Hepatic stellate cell (primary cell): ENCODE results near the gene STUM.
A peak's percentile ranks its signal among the peaks of the same experiment; 100 is the strongest.

Experiments used
- DNase-seq: peaks from one replicate; pipeline ENCODE4 v3.0.0; 2011; ENCODE audit warnings: low spot score

STUM gene

DNA sequence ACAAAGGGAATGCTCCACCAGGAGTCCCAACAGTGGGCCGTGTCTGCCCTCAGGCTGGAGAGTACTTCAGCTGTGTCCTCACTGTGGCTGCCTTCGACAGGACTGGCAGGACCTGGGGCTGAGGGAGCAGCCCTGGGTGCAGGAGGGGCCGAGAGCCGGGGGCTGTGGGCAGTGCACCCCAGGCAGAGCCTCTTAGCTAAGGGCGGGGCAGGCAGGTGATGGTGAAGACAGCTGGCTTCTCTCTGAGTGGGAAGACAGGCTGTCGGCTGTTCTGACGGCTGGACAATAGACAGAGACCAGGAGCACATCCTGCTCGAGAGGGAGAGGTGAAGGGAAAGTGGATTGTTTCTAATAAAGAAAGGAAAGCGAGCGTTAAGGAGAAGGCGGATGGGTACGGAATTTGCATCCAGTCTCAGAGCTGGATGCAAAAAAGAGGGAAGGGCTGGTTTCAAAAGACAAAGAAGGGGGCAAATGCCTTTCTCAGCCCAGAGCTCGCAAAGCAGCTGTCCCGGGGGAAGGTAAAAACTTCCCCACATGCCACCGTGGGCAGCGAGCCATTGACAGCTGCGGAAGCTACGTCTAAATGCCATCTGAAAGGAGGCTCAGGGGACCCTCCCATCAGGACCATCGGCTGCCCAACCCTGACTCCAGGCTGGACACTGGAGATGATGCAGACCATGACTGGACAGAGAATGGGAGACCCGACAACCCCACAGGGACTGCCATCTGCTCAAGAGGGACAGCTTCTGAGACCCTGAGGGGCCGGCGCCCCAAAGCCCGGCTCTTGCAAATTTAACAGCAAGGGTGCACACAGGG, 92.0 kb downstream of the STUM start:
- no peak for DNase-seq

GRCh38 chr1:226641671-226642231, 93.2 kb downstream of the STUM start:
- no peak for DNase-seq

DNA sequence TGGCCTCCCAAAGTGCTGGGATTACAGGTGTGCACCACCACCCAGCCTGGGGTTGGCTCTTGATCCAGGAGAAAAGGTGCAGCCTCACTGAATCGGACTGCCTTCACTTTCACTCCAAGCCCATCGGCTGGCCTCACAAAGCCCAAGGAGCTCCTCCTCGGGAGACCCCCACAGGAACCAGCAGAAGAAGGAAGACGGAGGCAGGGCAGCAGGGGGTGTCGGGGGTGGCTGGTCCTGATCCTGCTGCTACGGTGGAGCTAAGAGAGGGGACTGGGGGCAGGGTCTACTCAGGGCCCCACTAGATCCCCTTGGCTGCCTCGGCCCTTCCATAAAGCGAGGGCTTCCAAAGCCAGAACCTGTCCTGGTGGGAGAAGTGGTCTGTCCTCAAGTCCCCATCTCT, 93.9 kb downstream of the STUM start:
- no peak for DNase-seq

- peak; percentile 85 for DNase-seq
These were observed 94.6 kb downstream of the STUM start for GRCh38 chr1:226643177-226643576.

DNA sequence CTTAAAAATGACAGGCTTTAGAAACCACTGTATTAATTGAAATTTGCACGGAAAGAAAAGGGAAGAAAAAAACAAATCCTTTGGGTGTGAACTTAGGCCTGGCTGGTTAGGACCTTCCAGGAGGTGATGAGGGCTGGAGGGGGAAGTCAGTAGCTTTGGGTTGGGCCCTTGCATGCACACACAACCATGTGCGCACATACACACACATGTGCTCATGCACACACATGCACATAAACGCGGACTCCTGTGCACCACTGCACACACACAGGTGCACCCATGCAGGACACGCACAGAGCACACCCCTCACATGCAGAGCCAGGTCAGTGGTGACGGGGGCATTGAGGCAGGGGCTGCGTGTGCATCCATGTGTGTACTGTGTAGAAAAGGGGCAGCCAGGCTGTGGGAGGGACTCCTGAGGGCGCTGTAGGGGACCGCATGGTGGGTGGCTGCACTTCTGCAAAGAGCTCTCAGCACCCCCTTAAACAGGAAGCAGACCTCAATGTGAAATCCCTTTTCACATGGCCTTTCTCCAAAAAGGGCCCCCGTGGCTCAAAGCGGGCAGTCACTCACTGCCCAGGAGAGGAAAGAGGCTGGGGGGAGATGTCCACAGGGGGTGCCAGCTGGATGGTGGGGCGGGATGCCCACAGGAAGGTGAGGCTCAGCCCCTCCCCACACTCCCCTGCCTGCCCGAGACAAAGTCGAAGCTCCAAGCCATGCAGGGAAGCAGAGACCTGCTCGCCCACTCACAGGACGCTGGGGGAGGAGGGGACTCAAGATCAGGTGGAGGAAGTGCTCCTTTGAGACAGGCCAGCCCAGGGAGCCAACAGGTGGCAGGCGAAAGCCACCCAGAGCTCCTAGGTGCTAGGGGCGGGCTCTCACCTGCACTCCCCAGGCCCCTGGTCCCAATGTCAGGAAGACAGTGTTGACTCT, 95.3 kb downstream of the STUM start:
- DNase-seq, result no peak

GRCh38 chr1:226644541-226645176, 96.1 kb downstream of the STUM start:
- DNase-seq, result peak; percentile 69

DNA sequence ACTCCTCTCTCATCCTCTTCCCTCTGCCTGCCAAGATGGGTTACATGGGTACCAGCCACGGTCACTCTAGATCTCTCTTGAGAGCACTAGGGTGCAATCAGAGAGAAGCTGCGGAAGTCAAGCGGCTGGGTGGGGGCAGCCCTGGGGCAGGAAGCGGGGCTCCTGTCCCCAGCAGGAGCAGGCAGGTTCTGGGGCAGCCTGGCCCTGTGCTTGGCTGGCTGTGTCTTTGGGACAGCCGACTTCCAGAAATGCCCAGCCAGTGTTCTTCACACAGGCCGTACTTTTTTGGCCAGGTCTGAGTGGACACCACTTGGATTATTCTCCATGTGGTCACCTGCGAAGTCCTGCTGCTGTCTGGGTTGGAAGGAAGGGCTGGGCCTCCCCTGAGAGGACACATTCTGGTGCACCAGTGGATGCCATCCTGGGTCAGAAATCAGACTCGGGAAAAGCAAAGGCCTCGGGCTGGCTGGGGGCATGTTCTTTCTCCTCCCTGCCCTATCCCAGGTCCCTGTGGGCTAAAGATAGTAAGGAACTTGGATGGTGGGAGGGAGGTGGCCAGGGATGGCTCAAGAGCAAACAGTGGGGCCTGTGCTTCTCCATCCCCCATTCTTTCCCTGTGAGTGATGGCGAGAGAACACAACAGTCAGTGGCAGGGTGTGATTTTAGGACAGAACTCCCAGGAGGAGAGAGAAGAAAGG, 96.9 kb downstream of the STUM start:
- DNase-seq, result peak; percentile 43

GRCh38 chr1:226646026-226646869, 97.7 kb downstream of the STUM start:
- peak; percentile 73 for DNase-seq

DNA sequence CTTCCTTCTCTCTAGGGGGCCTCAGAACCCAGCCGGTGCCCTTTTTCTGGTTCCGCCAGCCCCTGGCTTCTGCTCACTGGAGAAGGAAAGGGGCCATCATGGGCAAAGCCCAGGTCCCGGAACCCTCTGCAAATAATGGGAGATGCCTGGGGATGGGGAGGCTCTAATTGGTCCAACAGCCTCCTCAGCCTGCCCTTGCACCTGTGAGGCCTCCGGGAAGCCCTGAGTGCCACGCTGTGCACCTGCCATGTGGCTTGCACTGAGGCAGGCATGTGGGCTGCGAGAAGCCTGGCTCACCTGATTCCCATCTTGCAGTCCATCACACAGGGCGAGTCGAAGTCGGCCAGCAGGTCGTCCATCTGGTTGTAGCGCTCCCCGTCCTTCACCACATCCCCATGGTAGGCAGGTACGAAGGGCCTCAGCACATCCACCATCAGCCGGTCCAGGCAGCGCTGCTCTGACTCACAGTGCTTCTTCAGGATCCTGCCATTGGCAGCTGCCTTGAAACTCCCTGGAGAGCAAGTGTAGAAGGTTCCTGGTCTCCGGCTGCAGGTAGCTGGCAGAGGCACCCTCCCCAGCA, 98.4 kb downstream of the STUM start:
- DNase-seq, result no peak

GRCh38 chr1:226647719-226648118, 99.2 kb downstream of the STUM start:
- no peak for DNase-seq

DNA sequence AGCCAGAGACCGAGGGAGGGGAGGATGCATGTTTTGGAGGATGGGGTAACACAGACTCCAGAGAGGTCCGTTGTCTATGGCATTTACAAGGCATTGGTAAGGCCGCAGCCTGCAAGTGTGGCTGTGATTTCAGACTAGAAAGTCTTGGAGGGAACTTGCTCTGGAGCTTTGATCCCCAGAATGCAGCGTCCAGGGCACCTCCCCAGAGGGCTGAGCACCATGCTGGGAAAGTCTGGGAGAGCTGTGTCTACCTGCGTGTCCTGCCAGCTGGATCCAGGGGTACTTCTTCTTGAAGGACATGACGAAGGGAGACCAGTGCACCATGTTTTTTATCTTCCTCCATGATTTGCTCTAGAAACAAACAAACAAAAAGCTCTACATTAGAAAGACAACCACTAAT, 99.9 kb downstream of the STUM start:
- DNase-seq, result no peak

GRCh38 chr1:226649244-226649643, 100.7 kb downstream of the STUM start:
- DNase-seq, result no peak

GRCh38 chr1:226649780-226650179, 101.2 kb downstream of the STUM start:
- DNase-seq, result no peak

- DNase-seq, result no peak
These were observed 101.8 kb downstream of the STUM start for GRCh38 chr1:226650236-226650841.

DNA sequence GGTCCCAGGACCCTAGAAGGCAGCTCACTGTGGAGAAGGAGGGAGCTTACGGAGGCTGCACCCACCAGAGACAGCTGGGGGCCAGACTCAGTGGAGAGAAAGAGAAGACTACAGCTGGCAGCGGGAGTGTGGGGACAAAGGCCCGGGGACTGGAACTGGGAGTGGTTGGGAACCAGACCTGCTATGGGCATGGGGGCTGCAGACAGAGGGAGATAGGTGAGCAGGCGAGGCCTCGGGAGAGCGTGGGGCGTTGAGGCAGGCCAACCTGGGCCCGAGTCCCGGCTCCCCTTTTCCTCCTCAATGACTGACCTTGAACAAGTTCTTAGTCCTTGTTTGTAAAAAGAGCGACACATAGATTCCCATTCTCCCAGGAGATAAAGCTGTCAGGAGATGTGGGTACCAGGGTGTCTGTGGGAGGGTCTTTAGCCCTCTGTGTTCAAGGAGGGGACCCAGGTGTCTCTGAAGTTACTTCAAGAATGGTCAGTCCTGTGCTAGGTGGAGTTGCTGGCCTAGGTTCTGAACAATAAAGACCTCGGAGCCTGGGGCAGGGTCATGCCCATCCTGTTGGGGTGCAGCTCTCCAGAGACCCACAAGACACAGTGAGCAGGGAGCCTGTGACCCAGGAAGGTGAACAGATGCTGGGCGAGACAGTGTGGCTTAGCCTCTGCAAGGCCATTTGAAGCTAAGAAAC, 102.6 kb downstream of the STUM start:
- DNase-seq, result no peak

- no peak for DNase-seq
These were observed 103.2 kb downstream of the STUM start for GRCh38 chr1:226651732-226652105.

DNA sequence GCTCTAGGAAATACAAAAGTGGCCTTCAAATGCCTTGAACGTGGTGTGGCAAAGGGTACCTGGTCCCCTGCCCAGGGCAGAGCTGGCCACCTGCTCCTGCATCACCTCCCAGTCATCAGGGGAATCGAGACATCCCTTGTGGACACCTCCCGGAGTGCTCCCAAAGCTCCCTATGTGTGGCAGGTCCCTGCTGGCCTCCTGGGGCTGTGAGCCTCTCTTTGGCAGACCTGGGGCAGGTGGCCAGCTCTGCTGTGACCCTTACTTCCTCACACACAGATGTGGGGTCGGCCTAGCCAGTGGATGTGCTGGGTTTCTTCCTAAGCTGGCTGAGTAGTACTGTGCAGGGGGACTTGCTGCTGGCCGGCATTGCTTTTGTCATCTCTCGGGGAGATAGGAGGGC, 104.0 kb downstream of the STUM start:
- no peak for DNase-seq

DNA sequence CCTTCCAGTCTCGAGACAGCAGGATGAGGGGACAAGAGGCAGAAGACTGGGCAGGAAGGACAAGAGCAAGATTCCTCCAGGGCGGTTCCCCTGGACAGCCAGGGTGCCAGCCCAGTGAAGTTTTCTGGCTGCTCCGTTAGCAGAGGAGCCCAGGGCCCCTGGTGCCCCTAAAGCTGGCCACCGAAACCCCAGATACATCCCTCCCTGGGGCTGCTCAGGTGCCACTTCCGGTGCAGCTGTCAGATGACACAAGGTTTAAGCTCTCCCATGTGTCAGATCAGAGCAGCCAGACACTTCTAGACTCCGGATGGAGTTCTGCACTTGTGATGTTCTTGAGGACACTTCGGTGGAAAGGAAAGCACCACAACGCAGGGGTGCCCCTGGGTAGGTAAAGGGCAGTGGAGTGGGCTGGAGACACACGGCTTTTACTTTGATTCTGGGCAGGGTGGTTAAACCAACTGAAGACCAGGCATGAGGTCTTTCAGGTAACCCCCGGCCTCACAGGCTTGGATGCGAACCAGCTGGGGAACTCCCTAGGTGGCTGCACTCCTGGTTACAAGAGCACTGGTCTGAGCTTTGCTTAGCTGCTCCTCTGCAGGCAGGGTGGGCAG, 104.9 kb downstream of the STUM start:
- no peak for DNase-seq
